Tibial nerve (tissue), 4 donors: Measurements from ENCODE around the gene HOXB8.

Experiments used
- CTCF ChIP-seq, 5 experiments: fragments of 200-600 bp in 3 of 5; fragments of 450-650 bp in 2 of 5; sonication (generic) in 3 of 5; IDR thresholded peaks; one replicate each; pipeline ENCODE4 v1.5.1; 2016 to 2019; ENCODE audit warnings: antibody characterized with exemption in 5 of 5, mild to moderate bottlenecking in 3 of 5, moderate library complexity in 2 of 5
- EP300 ChIP-seq, 2 donors: sonication (generic); formaldehyde crosslinking; IDR thresholded peaks; one replicate each; pipeline ENCODE4 v1.6.1; 2017; ENCODE audit warnings: antibody characterized with exemption in 2 of 2, mild to moderate bottlenecking in 1 of 2
- POLR2A ChIP-seq, 2 donors: fragments of 450-650 bp; IDR thresholded peaks; one replicate each; pipeline ENCODE4 v1.6.1; 2017; ENCODE audit warnings: antibody characterized with exemption in 2 of 2, mild to moderate bottlenecking in 2 of 2, moderate library complexity in 2 of 2

DNA sequence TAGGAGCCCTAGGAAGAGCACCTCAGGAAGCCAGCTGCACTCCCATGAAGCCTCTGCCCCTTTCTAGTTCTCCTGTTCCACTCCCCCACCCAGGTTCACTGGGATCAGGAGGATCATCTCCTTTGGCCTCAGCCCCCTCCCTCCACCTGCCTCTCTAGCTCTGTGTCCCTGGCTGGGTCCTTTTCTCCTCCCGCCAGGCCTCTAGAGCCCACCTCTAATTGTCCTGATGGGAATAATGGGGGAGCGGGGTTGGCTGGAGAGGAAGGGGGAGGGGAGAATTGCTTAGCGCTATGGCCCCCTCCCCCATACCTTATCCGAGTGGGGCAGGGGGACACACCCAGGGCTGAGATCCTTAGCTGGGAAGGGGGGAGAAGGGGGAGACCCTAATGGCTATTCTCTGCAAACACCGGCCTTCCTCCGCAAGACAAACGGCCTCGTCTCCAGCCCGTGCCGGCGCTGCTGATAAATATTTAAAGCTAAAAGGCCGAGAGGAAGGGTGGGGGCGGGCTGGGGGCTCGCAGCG, 5.3 kb downstream of the HOXB8 start:
- TF ChIP-seq CTCF (IDR thresholded peaks at IDR 0.05) (no peak), EP300 (IDR thresholded peaks at IDR 0.05) (no peak), POLR2A (IDR thresholded peaks at IDR 0.05) (no peak)
